GM10266 (cell line): ENCODE data around the gene FAM219A.

ENCODE experiments used
- DNase-seq: peaks from one replicate; pipeline ENCODE4 v3.0.0; 2012; ENCODE audit errors: extremely low spot score
- TF ChIP-seq, protein P1 (sequence below): IDR thresholded peaks from 2 replicates; pipeline ENCODE4 v1.5.1; 2012; ENCODE audit warnings: mild to moderate bottlenecking, low read depth; ENCODE audit not compliant: control insufficient read depth, insufficient read depth; ENCODE audit errors: missing control alignments

The FAM219A gene

DNA sequence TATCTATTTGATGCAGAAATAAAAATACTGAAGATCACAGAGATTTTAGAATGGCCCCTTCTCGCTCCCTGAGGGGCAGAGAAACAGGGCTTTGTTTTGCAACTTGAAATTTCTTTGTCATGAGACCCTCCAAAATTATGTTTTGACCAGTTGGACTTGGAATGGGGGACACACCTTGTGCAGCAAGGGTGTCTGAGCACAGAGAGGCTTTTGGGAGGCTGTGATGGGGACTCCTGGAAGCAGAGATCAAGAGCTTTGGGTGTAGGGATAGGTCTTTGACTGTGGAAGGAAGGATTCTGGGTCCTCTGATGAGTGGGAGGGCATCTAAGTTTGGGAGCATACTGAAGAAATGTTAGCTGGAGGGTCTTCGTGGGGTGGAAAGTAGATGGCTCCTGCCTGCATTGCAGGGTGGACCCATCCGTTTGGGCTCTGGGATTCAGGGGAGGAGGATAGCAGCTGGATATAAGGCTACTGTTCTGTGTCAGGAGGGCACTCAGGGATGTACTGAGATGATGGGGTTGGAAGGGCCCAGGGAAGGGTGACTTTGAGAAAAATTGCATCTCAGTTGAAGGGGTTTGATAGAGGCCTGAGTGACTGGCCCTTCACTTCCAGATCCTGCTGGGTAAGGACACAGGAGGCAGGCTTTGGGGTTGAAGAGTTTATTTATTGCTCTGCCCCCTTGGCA, 79.9 kb downstream of the FAM219A start:
- DNase-seq = no peak
- TF ChIP-seq, protein P1, sequence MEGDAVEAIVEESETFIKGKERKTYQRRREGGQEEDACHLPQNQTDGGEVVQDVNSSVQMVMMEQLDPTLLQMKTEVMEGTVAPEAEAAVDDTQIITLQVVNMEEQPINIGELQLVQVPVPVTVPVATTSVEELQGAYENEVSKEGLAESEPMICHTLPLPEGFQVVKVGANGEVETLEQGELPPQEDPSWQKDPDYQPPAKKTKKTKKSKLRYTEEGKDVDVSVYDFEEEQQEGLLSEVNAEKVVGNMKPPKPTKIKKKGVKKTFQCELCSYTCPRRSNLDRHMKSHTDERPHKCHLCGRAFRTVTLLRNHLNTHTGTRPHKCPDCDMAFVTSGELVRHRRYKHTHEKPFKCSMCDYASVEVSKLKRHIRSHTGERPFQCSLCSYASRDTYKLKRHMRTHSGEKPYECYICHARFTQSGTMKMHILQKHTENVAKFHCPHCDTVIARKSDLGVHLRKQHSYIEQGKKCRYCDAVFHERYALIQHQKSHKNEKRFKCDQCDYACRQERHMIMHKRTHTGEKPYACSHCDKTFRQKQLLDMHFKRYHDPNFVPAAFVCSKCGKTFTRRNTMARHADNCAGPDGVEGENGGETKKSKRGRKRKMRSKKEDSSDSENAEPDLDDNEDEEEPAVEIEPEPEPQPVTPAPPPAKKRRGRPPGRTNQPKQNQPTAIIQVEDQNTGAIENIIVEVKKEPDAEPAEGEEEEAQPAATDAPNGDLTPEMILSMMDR = no peak

DNA sequence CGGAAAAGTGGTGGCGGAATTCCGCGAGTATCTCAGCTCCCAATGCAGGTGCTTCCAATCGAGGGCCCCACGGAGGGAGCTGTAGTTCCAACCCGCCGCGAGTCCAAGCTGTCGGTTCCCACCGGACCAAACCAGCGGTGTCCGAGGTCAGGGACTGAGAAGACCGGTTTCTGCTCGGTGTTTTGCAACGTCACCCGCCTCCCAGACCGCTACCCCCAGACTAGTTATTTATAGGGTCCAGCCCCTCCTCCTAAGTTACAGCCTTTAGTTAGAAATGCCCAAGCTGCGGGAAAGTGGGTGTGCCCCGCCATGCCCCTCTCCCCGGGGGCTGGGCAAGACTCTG, 81.0 kb downstream of the FAM219A start:
- no peak for DNase-seq
- TF ChIP-seq, protein P1 = no peak

DNA sequence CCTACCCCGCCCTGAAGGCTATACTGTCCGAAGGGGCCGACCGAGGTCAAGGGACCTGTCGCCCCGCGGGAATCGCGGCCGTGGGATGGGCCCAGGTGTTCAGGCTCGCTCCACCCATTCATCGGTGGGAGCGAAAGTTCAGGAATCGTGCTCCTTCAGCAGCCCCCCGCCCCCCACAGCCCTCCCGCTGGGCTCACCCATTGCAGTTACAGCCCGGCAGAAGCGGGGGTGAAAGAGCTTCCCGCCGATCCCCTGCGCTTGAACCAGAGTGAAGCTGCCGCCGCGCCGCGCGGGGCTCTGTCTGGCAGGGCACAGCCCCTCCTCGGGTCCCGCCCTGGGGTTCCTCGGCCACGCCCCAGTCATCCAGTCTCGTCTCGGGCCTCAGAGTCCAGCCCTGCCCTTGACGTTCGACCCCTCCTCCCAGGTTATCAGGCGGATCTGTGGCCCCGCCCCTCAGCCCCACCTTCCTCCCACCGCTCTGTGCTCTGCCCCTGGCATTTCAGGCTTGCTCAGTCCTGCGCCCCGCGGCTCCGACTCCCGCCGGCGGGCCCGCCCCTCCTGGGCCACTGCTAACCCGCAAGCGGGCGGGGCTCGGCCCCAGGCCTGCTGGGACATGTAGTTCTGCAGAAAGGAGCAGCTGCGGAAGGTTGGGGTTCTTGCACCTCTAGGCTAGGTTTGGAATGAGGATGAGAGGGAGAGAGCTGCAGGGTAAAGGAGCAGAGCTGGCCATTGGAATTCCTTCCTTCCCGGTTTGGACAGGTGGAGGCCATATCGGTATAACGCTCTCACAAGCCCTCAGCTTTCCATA, 81.6 kb downstream of the FAM219A start, which contains the start of gene MYORG:
Gene MYORG, minus strand, starts transcription at position 303 of the 808 bp plus-strand sequence. CDS start 3,955 bp downstream, outside the sequence.
- peak; percentile 99 for DNase-seq
- TF ChIP-seq, protein P1 = no peak

DNA sequence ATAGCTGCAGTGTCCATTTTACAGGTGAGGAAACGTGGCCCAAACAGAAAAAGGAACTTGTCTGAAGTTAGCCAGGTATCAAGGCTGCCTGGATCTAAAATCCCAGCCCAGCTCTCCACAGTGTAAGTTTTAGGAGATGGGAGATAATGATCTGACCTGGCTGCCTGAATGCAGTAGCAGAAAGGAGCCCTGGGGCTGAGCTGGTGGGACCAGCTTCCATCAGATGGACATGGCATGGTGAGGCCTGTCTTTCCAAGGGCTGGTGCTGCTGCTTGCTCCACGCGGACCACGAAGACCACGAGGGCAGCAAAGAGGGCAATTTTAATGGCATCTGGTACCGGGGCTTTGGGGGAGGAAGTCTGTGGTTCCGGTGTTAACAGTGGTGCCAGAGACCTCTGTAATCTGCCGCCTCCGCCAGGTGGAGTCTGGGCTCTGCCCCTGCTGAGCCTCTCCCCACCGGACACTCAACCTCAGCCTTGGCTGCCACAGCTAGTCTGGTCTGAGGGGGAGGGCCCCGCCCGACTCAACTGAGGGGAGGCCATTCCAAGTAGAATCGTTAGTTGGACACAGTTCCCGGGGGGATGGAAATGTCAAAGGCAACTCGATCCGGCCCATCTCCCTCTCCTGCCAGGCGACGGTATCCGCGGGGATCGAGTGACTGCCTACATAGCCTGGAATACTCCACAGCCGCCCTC, 82.3 kb downstream of the FAM219A start:
- DNase-seq = peak; percentile 62
- TF ChIP-seq, protein P1 = peak; percentile 25

DNA sequence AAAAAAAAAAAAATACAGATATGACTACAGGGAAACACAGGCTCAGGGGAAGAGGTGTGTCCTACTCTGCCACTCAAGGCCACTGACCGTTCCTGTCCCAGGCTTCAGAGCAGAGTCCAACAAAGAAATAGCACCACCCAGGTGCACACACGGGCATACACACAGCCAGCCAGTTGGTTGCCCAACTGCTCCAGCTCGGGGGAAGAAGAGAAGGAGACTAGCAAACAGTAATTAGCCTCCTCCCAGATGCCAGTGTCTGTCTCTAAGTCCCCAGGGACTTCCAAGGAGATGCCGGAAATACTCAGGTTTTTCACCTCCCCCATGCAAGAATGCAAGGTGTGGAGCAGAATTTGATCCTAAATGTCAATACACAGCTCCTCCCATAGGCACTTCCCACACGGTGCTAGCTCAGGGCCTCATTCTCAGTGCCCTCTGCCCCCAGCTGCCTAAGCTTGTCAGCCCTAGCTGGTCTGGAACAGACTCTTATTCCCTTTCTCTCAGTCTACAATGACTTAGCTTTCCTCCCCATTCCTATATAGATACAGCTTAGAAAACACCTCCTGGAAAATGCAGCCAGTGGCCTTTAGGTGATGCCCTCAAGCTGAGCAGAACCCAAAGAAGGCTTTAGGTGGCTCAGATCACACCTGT, 83.3 kb downstream of the FAM219A start:
- no peak for DNase-seq
- TF ChIP-seq, protein P1 = no peak

DNA sequence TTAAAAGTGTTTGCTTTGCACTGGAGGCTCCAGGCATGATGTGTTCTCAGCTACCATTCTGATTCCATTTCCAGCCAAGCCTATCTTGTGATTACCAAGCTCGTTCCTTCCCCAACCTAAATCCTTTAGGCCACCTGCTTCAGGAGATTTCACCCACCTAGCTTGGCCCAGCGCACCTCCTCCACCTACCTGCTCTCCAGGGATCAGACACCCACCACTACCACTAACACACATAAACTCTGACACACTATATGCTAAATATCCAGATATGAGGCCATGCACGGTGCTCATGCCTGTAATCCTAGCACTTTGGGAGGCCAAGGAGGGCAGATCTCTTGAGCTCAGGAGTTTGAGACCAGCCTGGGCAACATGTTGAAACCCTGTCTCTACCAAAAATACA, 84.0 kb downstream of the FAM219A start:
- TF ChIP-seq, protein P1 = no peak
- no peak for DNase-seq

DNA sequence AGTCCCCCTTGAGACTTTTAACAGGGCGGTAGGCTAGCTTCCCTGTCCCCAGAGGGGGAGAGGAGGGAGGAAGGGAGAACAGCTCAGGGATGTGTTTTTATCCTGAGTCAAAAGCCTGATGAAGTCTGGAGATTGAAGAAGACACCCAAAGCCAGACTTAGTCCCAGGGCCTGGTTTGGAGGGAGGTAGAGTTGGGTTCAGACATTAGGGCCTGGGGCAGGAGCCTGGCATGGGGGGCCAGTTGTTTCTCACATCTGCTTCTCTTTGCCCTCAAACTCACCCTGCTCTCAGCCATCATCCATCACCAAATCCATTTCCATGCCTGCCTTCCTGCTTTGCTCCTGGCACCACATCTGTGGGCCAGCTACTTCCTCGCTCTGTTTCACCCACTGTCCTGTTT, 84.6 kb downstream of the FAM219A start:
- no peak for DNase-seq
- TF ChIP-seq, protein P1 = no peak
